Occipital lobe (tissue), 2 donors: Measurements from ENCODE around the gene BPGM. TPM values are rescaled to one million over a fixed set of nuclear protein-coding genes. Genes with fewer than 3 reads are reported as not detected.
A peak's percentile ranks its signal among the peaks of the same experiment; 100 is the strongest.

ENCODE experiments used
- DNase-seq: peaks from one replicate; lab custom pipeline; 2025; lab: John Stamatoyannopoulos, UW
- total RNA-seq: library from RNA; depleted of rRNA; stranded (reverse); fragments of >200 nt; gene quantifications from one replicate; pipeline ENCODE4 v1.2.3, GENCODE V29; 2014

BPGM gene
- total RNA-seq = 30.3 TPM

DNA sequence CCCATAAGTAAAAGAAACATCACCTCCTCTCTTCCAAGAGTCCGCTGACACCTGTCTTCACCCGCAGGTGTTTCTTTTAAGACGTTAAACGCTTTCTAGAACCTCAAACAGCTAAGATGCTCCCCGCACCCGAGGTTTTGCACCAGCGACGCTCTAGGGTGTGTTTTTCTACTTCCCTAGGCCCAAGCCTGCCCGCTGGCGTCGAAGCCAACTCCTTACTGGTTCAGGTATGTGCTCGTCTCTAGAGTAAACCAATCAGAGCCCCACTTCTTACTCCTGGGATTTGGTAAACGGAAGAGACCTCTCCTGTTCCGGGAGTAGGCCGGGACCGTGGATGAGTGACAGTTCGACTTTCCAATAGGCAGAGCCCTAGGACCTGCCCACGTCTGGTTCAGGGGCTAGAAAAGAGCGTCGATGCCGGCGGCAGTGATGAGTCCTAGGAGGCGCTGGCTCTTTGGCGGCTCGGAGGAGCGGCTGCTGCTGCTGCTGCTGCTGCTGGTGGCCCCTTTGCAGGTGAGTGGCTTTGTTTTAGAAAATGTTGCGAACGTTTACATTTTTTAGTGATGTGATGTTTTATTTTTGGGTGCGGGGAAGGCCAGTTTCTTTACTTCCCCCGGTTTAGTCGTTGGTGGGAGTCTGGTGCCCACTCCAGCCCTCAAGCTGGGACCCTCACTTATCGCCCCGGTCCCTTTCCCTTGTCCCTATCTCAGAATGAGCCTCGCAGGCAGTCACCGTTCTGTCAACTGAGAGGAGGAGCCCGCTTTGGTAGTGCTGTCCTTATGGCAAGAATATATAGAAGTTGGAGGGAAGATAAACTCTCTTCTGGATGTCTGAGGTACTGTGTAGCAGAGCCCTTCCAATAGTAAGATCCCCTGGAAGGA is at the start of gene BPGM:
Gene BPGM (plus strand): TSS at position 429 of the 881 bp plus-strand sequence. CDS start 14,655 bp downstream, outside the sequence.
- peak; percentile 98 for DNase-seq

- peak; percentile 7 for DNase-seq
Measured at GRCh38 chr7:134599371-134599770, 47.3 kb upstream of the BPGM start.

GRCh38 chr7:134601459-134601858 is 45.2 kb upstream of the BPGM start:
- DNase-seq = no peak

- DNase-seq = no peak
Measured at GRCh38 chr7:134602881-134603451, 43.7 kb upstream of the BPGM start.

DNA sequence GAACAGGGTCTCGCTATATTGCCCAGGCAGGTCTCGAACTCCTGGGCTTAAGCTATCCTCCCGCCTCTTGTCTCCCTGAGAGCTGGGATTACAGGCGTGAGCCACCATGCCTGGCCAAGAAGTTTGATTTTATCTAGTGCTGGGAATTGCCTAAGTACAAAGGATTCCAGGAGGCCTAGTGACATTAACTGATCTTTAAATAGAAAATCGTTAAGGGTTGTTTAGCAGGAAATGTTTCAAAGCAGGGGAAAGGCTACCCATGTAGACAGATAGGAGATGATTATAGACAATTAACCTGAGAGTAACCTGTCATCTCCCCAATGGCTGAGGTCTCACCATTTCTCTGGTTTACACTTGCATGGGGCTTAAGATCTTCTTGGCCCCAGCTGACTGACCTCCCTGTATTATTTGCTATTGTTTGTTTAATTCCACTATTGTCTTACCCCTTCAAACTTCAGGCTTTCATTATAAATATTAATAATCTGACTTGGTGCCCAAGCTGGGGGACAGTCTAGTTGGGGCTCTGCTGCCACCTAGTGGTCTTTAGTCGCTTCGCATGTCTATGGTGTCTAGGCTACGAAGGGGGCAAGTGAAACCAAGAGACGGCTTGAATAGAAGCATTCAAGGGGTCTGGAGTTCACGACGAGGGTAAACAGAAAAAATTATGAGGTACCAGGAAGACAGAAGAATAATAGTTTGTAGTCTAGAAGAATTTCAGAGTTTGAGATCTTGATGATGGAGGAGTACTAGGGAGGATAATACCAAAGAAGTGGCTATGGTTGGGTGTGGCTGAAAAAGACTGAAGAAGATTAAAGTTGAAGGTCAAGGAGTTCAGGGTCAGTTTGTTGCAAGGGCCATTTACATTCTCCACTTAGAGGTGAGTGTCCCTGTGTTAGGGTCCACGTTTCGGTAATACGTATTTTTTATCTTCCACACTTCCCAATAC is 40.4 kb upstream of the BPGM start:
- peak; percentile 7 for DNase-seq

DNA sequence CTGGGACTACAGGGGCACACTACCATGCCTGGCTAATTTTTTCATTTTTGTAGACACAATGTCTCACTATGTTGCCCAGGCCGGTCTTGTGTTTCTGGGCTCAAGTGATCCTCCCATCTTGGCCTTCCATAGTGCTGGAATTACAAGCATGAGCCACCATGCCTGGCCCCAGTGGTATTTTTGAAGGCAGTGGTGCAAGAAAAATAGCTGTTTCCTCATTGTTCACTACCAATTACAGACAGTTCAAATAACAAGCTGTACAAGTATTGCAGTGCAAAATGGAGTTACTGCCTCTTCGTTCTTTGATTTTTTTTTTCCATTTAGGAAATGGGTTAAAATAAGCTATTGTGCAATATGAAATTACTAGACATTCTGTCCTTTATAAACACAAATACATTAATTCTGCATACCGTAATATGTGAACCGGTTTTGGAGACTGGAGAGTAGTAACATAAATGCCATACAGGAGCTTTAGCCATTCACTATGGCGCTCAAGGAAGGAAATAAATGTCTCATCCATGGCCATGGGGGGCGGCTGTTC is 35.0 kb upstream of the BPGM start:
- no peak for DNase-seq

DNA sequence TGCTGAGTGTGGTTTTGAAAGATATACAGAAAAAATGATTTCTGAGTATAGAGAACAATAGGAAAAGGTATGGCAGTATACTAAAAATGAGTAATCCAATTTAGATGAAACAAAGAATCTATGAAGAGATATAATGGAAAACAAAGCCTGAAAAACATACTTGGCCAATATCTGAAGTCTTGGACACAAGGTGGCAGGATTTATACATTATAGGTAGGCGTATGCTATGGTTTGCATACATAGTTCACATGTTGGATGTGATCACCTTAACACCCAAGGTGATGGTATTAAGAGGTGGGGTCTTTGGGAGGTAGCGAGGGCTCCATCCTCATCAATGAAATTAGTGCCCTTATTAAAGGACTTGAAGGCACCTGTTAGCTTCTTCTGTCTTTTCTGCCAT is 34.5 kb upstream of the BPGM start:
- no peak for DNase-seq

GRCh38 chr7:134613623-134614347 is 32.9 kb upstream of the BPGM start:
- DNase-seq = no peak

DNA sequence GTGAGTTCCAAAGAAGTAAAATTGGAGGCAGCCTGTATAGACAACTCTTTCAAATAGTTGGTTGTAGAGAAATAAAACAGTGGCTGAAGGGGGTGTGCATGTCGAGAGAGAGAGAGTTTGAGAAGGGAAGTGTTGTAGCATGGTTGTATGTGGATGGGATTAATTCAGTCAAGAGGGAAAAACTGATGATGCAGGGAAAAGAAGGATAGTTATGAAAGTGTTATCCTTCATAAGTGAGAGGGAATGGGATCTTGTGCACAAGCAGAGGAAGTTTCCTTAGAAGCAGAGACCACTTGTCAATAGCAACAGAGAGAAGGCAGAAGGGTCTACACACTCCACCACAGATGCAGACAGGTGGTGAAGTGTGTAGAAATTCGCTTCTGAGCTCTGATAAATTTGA is 30.0 kb upstream of the BPGM start:
- DNase-seq = no peak

DNA sequence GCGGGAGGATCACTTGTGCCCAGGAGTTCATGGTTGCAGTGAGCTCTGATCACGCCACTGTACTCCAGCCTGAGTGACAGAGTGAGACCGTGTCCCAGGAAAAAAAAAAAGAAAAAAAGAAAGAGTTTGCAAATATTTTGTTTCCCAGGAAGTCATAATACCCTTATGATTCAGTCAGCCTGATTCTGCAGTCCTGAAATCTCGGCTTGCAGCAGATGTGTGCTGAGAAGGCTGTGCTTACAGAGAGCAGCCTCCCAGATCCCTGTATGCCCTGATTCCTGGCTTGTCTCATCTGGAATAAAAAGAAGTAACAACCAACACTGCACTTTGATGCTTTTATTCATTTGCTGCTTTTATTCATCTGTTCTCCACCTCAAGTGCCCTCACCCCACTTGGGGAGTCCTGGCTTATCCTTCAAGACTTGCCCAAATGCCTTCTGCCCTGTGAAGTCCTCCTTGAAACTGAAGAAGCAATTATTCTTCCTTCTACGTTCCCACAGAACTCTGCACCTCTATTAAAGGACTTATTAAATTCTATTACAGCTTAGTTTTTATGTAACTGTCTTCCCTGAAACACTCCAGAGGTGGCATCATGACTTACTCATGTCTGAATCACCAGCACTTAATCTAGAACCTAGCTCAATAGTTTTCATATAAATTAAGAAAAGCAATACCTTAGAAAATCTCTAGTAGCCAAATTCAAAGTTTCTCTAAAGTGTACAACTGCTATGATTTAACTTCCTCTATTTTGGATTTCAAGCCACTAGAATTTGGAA is 27.7 kb upstream of the BPGM start:
- no peak for DNase-seq

GRCh38 chr7:134619627-134620331 is 26.9 kb upstream of the BPGM start:
- no peak for DNase-seq

GRCh38 chr7:134622303-134622995 is 24.2 kb upstream of the BPGM start:
- no peak for DNase-seq

DNA sequence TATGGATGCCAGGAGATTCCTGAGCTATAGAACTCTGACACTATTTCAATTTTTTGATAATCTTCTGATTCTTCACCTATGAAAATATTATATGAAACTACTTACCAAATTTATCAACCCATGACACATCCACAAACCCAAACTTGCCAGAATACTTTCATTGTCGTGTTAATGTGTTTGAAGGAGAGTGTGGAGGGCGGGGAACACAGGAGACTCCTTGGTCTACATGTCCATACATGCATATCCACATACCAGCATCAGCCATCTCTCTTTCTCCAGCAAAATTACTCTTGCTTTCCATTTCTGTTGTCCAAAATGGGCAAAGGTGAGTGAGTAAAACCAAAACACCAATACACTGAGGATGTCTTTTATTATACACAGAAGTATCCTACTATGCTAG is 23.5 kb upstream of the BPGM start:
- DNase-seq = no peak

GRCh38 chr7:134625550-134625949 is 21.1 kb upstream of the BPGM start:
- DNase-seq = no peak

DNA sequence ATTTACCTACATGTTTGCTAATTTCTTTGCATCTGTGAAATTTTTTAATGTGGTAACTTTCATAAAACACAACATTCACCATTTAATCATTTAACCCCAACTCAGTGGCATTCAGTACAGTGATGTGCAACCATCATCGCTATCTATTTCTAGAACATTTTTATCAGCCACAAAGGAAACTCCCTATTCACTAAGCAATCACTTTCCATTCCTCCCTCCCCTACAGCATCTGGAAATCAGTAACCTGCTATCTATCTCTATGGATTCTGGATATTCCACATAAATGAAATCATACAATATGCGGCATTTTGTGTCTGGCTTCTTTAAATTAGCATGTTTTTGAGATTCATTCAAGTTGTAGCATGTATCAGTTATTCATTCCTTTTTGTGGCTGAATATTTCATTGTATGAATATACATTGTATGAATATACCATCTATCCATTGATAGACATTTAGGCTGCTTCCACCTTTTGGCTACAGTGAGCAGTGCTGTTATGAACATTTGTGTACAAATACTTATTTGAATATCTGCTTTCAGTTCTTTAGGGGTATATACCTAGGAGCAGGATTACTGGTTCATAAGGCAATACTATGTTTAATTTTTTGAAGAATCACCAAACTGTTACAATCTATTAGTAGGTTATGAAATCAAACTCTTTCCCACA is 19.4 kb upstream of the BPGM start:
- no peak for DNase-seq

DNA sequence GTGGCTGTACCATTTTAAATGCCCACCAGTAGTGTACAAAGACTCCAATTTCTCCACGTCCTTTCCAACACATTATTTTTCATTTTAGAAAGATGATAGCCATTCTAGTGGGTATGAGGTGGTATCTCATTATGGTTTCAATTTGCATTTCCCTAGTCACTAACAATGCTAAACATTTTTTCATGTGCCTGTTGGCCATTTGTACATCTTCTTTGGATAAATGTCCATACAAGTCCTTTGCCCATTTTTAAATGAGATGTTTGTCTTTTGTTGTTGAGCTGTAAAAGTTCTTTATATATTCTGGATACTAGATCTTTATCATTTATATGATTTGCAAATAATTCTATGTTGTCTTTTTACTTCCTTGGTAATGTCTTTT is 18.9 kb upstream of the BPGM start:
- DNase-seq = no peak

- no peak for DNase-seq
Measured at GRCh38 chr7:134629445-134629844, 17.2 kb upstream of the BPGM start.

DNA sequence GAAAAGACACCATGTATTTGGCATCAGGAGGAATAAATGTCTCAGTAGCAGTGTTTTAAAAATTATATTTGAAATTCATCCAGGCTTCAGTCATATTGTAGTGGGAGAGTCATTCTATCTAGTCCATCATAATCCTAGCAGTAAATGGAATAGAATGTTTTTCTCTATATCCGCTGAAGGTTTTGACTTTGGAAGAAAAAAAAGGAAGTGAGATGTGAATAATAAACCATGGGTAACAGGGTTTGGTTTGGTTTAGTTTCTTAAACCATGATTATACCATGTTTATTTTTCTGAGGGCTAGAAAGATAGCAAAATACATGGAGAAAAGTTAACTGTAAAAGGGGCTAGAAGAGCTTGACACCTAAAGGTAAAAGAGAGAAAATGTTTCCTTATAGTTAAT is 16.4 kb upstream of the BPGM start:
- DNase-seq = no peak
